ENCODE measurements around the gene CAVIN1. TPM values are rescaled to one million over a fixed set of nuclear protein-coding genes. Genes with fewer than 3 reads are reported as not detected.
"Not testable (repeated sequence)": the region's sequence is repeated elsewhere in the genome, so short reads cannot be mapped to it uniquely, and the experiment has no call there.

CAVIN1 gene
- total RNA-seq, 1 donor from 2014 or later, result 1.1 TPM

DNA sequence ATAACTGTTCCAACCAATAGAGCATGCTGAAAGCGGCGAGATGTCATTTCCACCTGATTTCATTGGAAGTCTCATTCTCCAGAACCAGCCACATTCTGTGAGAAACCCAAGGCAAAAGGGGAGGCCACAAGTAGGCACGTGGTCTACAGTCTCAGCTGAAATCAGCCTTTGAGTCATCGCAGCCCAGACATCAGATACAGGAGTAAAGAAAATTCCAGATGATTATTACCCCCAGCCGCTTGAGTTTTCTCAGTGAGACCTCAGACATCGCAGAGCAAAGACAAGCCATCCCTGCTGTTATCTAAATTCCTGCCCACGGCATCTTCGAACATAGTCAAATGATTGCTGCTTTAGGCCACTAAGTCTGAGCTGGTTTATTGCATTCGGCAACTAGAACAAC lies 57.9 kb downstream of the CAVIN1 start:
- no peaks in the 10 kb centered on the region for H3K36me3 Mint-ChIP-seq (ENCODE audit: insufficient read depth)
- peaks cover 8% of the 10 kb centered on the region for H3K27me3 Mint-ChIP-seq
- H3K27ac Mint-ChIP-seq, result no peak overlapping the region
- H3K9me3 Mint-ChIP-seq (ENCODE audit: low read depth), result no peaks in the 10 kb centered on the region
- H3K4me3 Mint-ChIP-seq (ENCODE audit: low read depth), result no peak overlapping the region
- TF ChIP-seq CTCF (IDR thresholded peaks at IDR 0.05; ENCODE audit: unreplicated experiment), result no peak
- H3K4me1 Mint-ChIP-seq (ENCODE audit: low read depth), result peaks cover 8% of the 10 kb centered on the region
- no peak for DNase-seq (ENCODE audit: low spot score, unreplicated experiment)

DNA sequence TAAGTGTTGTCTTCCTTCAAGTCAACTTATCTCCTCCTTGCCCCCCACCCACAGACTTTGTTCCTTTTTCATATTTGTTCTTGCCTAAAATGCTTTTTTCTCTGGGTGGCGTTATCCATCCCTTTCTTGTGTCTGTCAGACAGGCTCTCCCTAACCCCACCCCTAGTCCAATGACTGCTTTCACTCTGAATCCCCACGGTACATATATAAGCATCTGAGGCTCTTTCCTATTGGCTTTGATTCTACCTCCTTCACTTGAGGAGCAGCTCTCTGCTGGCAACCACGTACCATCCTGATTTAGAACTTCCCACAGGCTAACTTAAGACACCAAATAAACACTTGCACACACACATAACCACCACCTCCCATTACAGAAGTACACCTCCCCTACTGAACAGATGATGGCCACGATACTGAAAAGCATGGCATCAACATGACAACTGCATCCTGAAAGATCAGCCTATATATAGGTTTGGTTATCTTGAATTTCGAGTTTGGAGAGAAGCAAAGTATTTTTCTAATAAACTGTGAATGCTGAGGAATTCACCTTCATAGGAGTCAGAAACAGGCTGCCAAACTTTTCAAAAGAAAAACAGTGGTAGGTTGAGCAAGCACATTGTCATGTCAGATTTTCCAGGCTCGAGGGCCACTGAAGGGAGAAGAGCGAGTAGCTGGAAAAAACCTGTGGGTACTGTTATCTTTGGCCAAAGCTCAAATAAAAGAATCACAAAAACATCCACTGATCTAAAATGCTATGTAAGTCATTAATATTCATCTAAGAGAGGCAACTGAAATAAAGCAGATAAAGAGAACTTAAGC lies 59.1 kb downstream of the CAVIN1 start:
- no peak for DNase-seq (ENCODE audit: low spot score, unreplicated experiment)
- no peak overlapping the region for H3K4me3 Mint-ChIP-seq (ENCODE audit: low read depth)
- H3K4me1 Mint-ChIP-seq (ENCODE audit: low read depth), result peaks cover 8% of the 10 kb centered on the region
- no peaks in the 10 kb centered on the region for H3K9me3 Mint-ChIP-seq (ENCODE audit: low read depth)
- peaks cover 8% of the 10 kb centered on the region for H3K27me3 Mint-ChIP-seq
- peaks cover 3% of the 10 kb centered on the region for H3K36me3 Mint-ChIP-seq (ENCODE audit: insufficient read depth)
- TF ChIP-seq CTCF (IDR thresholded peaks at IDR 0.05; ENCODE audit: unreplicated experiment), result no peak
- no peak overlapping the region for H3K27ac Mint-ChIP-seq

DNA sequence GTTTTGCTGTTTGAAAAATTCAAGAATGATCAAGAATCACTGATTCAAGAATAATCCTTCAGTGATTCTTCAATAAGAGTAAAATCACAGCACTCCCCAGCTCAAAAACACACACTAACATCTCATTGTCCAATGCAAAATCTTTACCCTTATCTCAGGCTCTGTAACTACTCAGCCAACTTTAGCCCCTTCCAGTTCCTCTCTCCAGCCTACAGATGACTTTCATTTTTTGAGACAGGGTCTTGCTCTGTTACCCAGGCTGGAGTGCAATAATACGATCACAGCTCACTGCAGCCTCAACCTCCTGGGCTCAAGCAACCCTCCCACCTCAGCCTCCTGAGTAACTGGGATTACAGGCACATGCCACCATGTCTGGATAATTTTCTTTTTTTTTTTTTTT lies 59.8 kb downstream of the CAVIN1 start:
- no peaks in the 10 kb centered on the region for H3K9me3 Mint-ChIP-seq (ENCODE audit: low read depth)
- peaks cover 3% of the 10 kb centered on the region for H3K36me3 Mint-ChIP-seq (ENCODE audit: insufficient read depth)
- no peak overlapping the region for H3K27ac Mint-ChIP-seq
- H3K4me3 Mint-ChIP-seq (ENCODE audit: low read depth), result no peak overlapping the region
- H3K4me1 Mint-ChIP-seq (ENCODE audit: low read depth), result peaks cover 8% of the 10 kb centered on the region
- no peak for TF ChIP-seq CTCF (IDR thresholded peaks at IDR 0.05; ENCODE audit: unreplicated experiment)
- H3K27me3 Mint-ChIP-seq, result peaks cover 8% of the 10 kb centered on the region
- no peak for DNase-seq (ENCODE audit: low spot score, unreplicated experiment)

- TF ChIP-seq CTCF (IDR thresholded peaks at IDR 0.05; ENCODE audit: unreplicated experiment), result no peak
- Mint-ChIP-seq H3K36me3 (ENCODE audit: insufficient read depth) (peaks cover 3% of the 10 kb centered on the region), H3K9me3 (ENCODE audit: low read depth) (no peaks in the 10 kb centered on the region), H3K27me3 (peaks cover 7% of the 10 kb centered on the region), H3K4me3 (ENCODE audit: low read depth) (no peak overlapping the region), H3K4me1 (ENCODE audit: low read depth) (peaks cover 6% of the 10 kb centered on the region), H3K27ac (no peak overlapping the region)
- DNase-seq (ENCODE audit: low spot score, unreplicated experiment), result no peak
Measured at GRCh38 chr17:42362245-42362961, 60.7 kb downstream of the CAVIN1 start.

DNA sequence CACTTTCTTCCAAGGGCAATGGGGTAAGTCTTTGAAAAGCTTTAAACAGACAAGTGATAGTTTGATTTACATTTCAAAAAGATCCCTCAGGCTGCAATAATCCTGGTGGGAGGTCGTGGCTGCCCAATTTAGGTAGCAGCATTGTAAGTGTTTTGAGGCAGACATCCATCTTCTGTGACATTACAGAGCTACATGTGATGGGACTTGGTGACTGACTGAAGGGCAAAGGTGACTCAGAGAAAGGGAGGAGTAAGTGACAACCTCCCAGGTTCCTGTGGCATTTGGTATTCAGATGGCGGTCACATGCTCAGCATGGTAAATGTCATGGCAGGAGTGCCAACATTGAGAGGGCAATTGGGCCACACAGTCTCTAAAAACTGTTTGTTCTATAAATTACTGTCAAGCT lies 61.3 kb downstream of the CAVIN1 start:
- H3K36me3 Mint-ChIP-seq (ENCODE audit: insufficient read depth), result peaks cover 3% of the 10 kb centered on the region
- no peak overlapping the region for H3K4me3 Mint-ChIP-seq (ENCODE audit: low read depth)
- H3K9me3 Mint-ChIP-seq (ENCODE audit: low read depth), result no peaks in the 10 kb centered on the region
- DNase-seq (ENCODE audit: low spot score, unreplicated experiment), result no peak
- no peak overlapping the region for H3K27ac Mint-ChIP-seq
- peaks cover 3% of the 10 kb centered on the region for H3K4me1 Mint-ChIP-seq (ENCODE audit: low read depth)
- TF ChIP-seq CTCF (IDR thresholded peaks at IDR 0.05; ENCODE audit: unreplicated experiment), result no peak
- H3K27me3 Mint-ChIP-seq, result peaks cover 5% of the 10 kb centered on the region

DNA sequence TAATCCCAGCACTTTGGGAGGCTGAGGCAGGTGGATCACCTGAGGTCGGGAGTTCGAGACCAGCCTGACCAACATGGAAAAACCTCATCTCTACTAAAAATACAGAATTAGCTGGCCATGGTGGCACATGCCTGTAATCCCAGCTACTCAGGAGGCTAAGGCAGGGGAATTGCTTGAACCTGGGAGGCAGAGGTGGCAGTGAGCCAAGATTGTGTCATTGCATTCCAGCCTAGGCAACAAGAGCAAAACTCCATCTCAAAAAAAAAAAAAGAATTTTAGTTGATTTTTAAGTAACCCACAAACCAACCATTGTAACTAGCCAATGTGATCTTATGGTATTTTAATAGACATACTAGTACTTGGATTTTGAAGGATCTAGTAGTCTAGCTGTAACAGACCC lies 62.7 kb downstream of the CAVIN1 start:
- H3K27ac Mint-ChIP-seq; DNase-seq (ENCODE audit: low spot score, unreplicated experiment); H3K27me3 Mint-ChIP-seq; H3K36me3 Mint-ChIP-seq (ENCODE audit: insufficient read depth); H3K9me3 Mint-ChIP-seq (ENCODE audit: low read depth); H3K4me3 Mint-ChIP-seq (ENCODE audit: low read depth); H3K4me1 Mint-ChIP-seq (ENCODE audit: low read depth): not testable (repeated sequence)

All from progenitor cell of endocrine pancreas (in vitro differentiated cells).